DMS 273 treated with DMSO at 0.1 percent for 48 hours (cell line): ENCODE data around the gene PLXNB3.
"Not testable (repeated sequence)": the region's sequence is repeated elsewhere in the genome, so short reads cannot be mapped to it uniquely, and the experiment has no call there.

Source experiments
- DNase-seq: peaks from one replicate; lab custom pipeline; 2025; lab: John Stamatoyannopoulos, UW

The PLXNB3 gene

GRCh38 chrX:153733651-153734240 is 30.3 kb upstream of the PLXNB3 start:
- DNase-seq, result no peak

- DNase-seq, result no peak
Measured at GRCh38 chrX:153734871-153735270, 29.2 kb upstream of the PLXNB3 start.

- DNase-seq, result no peak
Measured at GRCh38 chrX:153735274-153735673, 28.8 kb upstream of the PLXNB3 start.

GRCh38 chrX:153736071-153736820 is 27.8 kb upstream of the PLXNB3 start:
- DNase-seq, result no peak

- no peak for DNase-seq
Measured at GRCh38 chrX:153736871-153737441, 27.1 kb upstream of the PLXNB3 start.

- DNase-seq, result no peak
Measured at GRCh38 chrX:153738056-153738605, 25.9 kb upstream of the PLXNB3 start.

- no peak for DNase-seq
Measured at GRCh38 chrX:153739754-153740486, 24.1 kb upstream of the PLXNB3 start.

GRCh38 chrX:153740631-153741222 is 23.3 kb upstream of the PLXNB3 start:
- DNase-seq, result no peak

- DNase-seq, result no peak
Measured at GRCh38 chrX:153741446-153741845, 22.6 kb upstream of the PLXNB3 start.

- DNase-seq, result not testable (repeated sequence)
Measured at GRCh38 chrX:153742111-153742510, 21.9 kb upstream of the PLXNB3 start.

- not testable (repeated sequence) for DNase-seq
Measured at GRCh38 chrX:153742796-153743467, 21.1 kb upstream of the PLXNB3 start.

- DNase-seq, result not testable (repeated sequence)
Measured at GRCh38 chrX:153743468-153744209, 20.4 kb upstream of the PLXNB3 start.

GRCh38 chrX:153744210-153745066 is 19.6 kb upstream of the PLXNB3 start:
- DNase-seq, result no peak

- not testable (repeated sequence) for DNase-seq
Measured at GRCh38 chrX:153745067-153745433, 19.0 kb upstream of the PLXNB3 start.

- no peak for DNase-seq
Measured at GRCh38 chrX:153746359-153746758, 17.7 kb upstream of the PLXNB3 start.

GRCh38 chrX:153746991-153747390 is 17.1 kb upstream of the PLXNB3 start:
- not testable (repeated sequence) for DNase-seq

GRCh38 chrX:153749017-153749416 is 15.0 kb upstream of the PLXNB3 start:
- not testable (repeated sequence) for DNase-seq

GRCh38 chrX:153750127-153750774 is 13.8 kb upstream of the PLXNB3 start:
- DNase-seq, result no peak

- DNase-seq, result no peak
Measured at GRCh38 chrX:153755136-153755535, 8.9 kb upstream of the PLXNB3 start.
